Ramos (cell line): Measurements from ENCODE around the gene CDKN2C.

Experiments used
- in situ Hi-C: fragments of 300-500 bp; cut with MboI; formaldehyde crosslinking; loops from one replicate; pipeline ENCODE4 v1.14.3; 2022; ENCODE audit warnings: low sequenced_read_pairs; ENCODE audit not compliant: unreplicated experiment

CDKN2C gene

DNA sequence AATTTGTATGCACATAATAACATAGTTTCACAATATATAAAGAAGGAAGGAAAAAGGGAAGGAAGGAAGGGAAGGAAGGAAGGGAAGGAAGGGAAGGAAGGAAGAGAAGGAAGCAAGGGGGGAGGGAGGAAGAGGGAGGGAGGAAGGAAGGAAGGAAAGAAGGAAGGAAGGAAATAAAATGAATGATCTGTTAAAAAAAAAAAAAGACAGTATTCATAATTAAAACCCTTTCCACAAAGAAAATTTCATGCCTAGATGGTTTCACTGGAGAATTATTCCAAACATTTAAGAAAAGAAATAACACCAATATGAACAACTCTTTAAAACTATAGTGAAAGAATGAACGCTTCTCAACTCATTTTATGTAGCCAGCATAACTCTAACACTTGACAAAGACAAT lies 44.8 kb downstream of the CDKN2C start:
- in situ Hi-C loops = no loop called here

DNA sequence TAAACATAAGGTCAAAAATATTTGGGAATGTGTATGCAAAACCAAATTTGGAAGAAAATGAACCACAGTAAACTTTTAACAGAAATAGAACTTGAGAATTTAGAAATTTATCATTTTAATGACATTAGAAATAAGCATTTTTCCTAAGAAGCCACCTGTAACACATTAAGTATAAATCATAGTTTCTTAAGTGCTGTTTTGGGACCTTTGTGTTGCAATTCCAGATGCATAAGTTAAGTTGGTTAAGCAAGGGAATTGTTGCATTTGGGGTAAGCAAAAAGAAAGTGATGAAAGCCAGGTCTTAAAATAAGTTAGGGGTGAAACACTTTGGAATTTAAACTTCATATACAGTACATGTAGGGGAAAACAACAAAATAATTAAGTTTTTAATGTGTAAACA lies 49.8 kb downstream of the CDKN2C start:
- in situ Hi-C loops = no loop called here
